Liver (tissue), 9 donors: ENCODE data around the gene DNAI1. TPM values are rescaled to one million over a fixed set of nuclear protein-coding genes. Genes with fewer than 3 reads are reported as not detected.

Source experiments
- DNase-seq: peaks from one replicate; pipeline ENCODE4 v3.0.0-alpha.2; 2017; ENCODE audit warnings: low spot score
- H3K27ac ChIP-seq, 2 donors: one replicate each; pipeline ENCODE4 v1.7.0; 2013; ENCODE audit warnings: inconsistent platforms in 2 of 2, low read length in 2 of 2, control low read depth in 1 of 2, low read depth in 1 of 2, mild to moderate bottlenecking in 1 of 2
- H3K27me3 ChIP-seq, 4 donors: one replicate each; pipeline versions ENCODE4 v1.6.1 to v1.7.0; 2013; ENCODE audit warnings: low read length in 3 of 4, inconsistent platforms in 1 of 4, mild to moderate bottlenecking in 1 of 4, moderate library complexity in 1 of 4; ENCODE audit not compliant: control insufficient read depth in 4 of 4, insufficient read depth in 4 of 4
- H3K36me3 ChIP-seq, 4 donors: one replicate each; pipeline versions ENCODE4 v1.6.1 to v1.7.0; 2013; ENCODE audit warnings: low read length in 3 of 4, mild to moderate bottlenecking in 3 of 4, low read depth in 1 of 4, moderate library complexity in 1 of 4; ENCODE audit not compliant: control insufficient read depth in 4 of 4, insufficient read depth in 3 of 4
- H3K4me1 ChIP-seq, 4 donors: one replicate each; pipeline versions ENCODE4 v1.6.1 to v1.7.0; 2013; ENCODE audit warnings: low read length in 3 of 4, mild to moderate bottlenecking in 3 of 4, moderate library complexity in 1 of 4; ENCODE audit not compliant: control insufficient read depth in 4 of 4, insufficient read depth in 4 of 4
- H3K4me3 ChIP-seq, 3 donors: one replicate each; pipeline versions ENCODE4 v1.6.1 to v1.7.0; 2013; ENCODE audit warnings: low read length in 3 of 3, control low read depth in 1 of 3, low read depth in 1 of 3, mild to moderate bottlenecking in 1 of 3
- H3K9ac ChIP-seq, 2 donors: one replicate each; pipeline ENCODE4 v1.7.0; 2013; ENCODE audit warnings: low read length in 2 of 2, mild to moderate bottlenecking in 2 of 2, moderate library complexity in 2 of 2, control low read depth in 1 of 2, low read depth in 1 of 2
- H3K9me3 ChIP-seq, 4 donors: one replicate each; pipeline versions ENCODE4 v1.6.1 to v1.7.0; 2013; ENCODE audit warnings: low read length in 3 of 4; ENCODE audit not compliant: control insufficient read depth in 4 of 4
- ATF3 ChIP-seq: IDR thresholded peaks from 2 replicates; pipeline ENCODE4 v1.6.1; 2016; ENCODE audit warnings: antibody characterized with exemption
- CTCF ChIP-seq: fragments of 150-350 bp; IDR thresholded peaks from 2 replicates; pipeline ENCODE4 v1.5.1; 2017; ENCODE audit warnings: improper control_type of control experiment, low read depth, low read length; ENCODE audit not compliant: missing input control
- EGR1 ChIP-seq, 2 donors: IDR thresholded peaks; 2 replicates each; pipeline ENCODE4 v1.6.1; 2016 to 2018; ENCODE audit warnings: antibody characterized with exemption in 2 of 2, low read depth in 2 of 2
- FOXA1 ChIP-seq: IDR thresholded peaks from 2 replicates; pipeline ENCODE4 v1.6.1; 2016; ENCODE audit warnings: antibody characterized with exemption
- FOXA2 ChIP-seq: IDR thresholded peaks from 2 replicates; pipeline ENCODE4 v1.6.1; 2016; ENCODE audit warnings: antibody characterized with exemption
- GABPA ChIP-seq, 2 donors: IDR thresholded peaks in 1 of 2; conservative IDR thresholded peaks in 1 of 2; 2 replicates each; pipeline ENCODE4 v1.6.1; 2016; ENCODE audit warnings: antibody characterized with exemption in 2 of 2, mild to moderate bottlenecking in 1 of 2, moderate library complexity in 1 of 2
- HNF4A ChIP-seq, 2 donors: conservative IDR thresholded peaks; 2 replicates each; pipeline ENCODE4 v1.6.1; 2016; ENCODE audit warnings: antibody characterized with exemption in 2 of 2, mild to moderate bottlenecking in 2 of 2
- HNF4G ChIP-seq: IDR thresholded peaks from 2 replicates; pipeline ENCODE4 v1.6.1; 2016; ENCODE audit warnings: antibody characterized with exemption
- JUND ChIP-seq, 2 donors: IDR thresholded peaks; 2 replicates each; pipeline ENCODE4 v1.6.1; 2016; ENCODE audit warnings: antibody characterized with exemption in 2 of 2
- MAX ChIP-seq: IDR thresholded peaks from 2 replicates; pipeline ENCODE4 v1.6.1; 2016; ENCODE audit warnings: antibody characterized with exemption
- NR2F2 ChIP-seq: IDR thresholded peaks from 2 replicates; pipeline ENCODE4 v1.6.1; 2016; ENCODE audit warnings: antibody characterized with exemption
- REST ChIP-seq: IDR thresholded peaks from 2 replicates; pipeline ENCODE4 v1.6.1; 2016; ENCODE audit warnings: antibody characterized with exemption, mild to moderate bottlenecking
- RXRA ChIP-seq, 2 donors: IDR thresholded peaks; 2 replicates each; pipeline ENCODE4 v1.6.1; 2017 to 2018; ENCODE audit warnings: antibody characterized with exemption in 2 of 2, mild to moderate bottlenecking in 1 of 2
- SP1 ChIP-seq: IDR thresholded peaks from 2 replicates; pipeline ENCODE4 v1.6.1; 2018; ENCODE audit warnings: antibody characterized with exemption, mild to moderate bottlenecking
- TAF1 ChIP-seq: conservative IDR thresholded peaks from 2 replicates; pipeline ENCODE4 v1.6.1; 2016; ENCODE audit warnings: antibody characterized with exemption, mild to moderate bottlenecking
- YY1 ChIP-seq: IDR thresholded peaks from 2 replicates; pipeline ENCODE4 v1.6.1; 2016; ENCODE audit warnings: antibody characterized with exemption, mild to moderate bottlenecking
- ZBTB33 ChIP-seq: IDR thresholded peaks from 2 replicates; pipeline ENCODE4 v1.6.1; 2016; ENCODE audit warnings: antibody characterized with exemption
- WGBS: extraction: QIAGEN DNeasy Blood & Tissue Kit; methylation state at CpG from one replicate; pipeline ENCODE4 v1.1.7; 2013; 5-methylcytosine and 5-hydroxymethylcytosine counted together
- polyA plus RNA-seq, 2 donors: library from polyadenylated mRNA; stranded (reverse) in 1 of 2; unstranded in 1 of 2; fragments of 200-250 nt in 1 of 2; fragments of >200 nt in 1 of 2; fragmentation: Nextera tagmentation in 1 of 2; extraction: Ambion mirVana in 1 of 2; gene quantifications; one replicate each; pipeline versions ENCODE4 v1.2.1 to v1.2.3, GENCODE V29; 2013 to 2015
- total RNA-seq, 2 donors: library from RNA; depleted of rRNA; stranded (reverse); fragments of >200 nt; gene quantifications; one replicate each; pipeline ENCODE4 v1.2.3, GENCODE V29; 2014
- donor health status: healthy.
- donor health status: healthy.
- donor health status: healthy.
- donor health status: healthy.
- donor health status: healthy.

DNAI1 gene
- total and polyA plus RNA-seq, 4 donors = not detected

- DNase-seq = no peak
- no peaks in the 10 kb centered on the region for H3K9me3 ChIP-seq
- H3K4me1 ChIP-seq = peaks cover 0 to 9% (median 4%) of the 10 kb centered on the region in 4 donors
- no peak overlapping the region for H3K4me3 ChIP-seq
- 96% methylated on average over 7 of the region's 7 CpGs for WGBS
- TF ChIP-seq REST = no peak
- no peak for TF ChIP-seq ZBTB33
- TF ChIP-seq SP1 = no peak
- no peak for TF ChIP-seq JUND (IDR thresholded peaks at IDR 0.05)
- TF ChIP-seq HNF4A (conservative IDR thresholded peaks at IDR 0.05) = no peak
- TF ChIP-seq TAF1 = no peak
- TF ChIP-seq GABPA (IDR thresholded peaks at IDR 0.05 in 1 of 2, conservative IDR thresholded peaks at IDR 0.05 in 1 of 2) = no peak
- no peak for TF ChIP-seq YY1
- TF ChIP-seq ATF3 = no peak
- no peak for TF ChIP-seq NR2F2
- no peak for TF ChIP-seq MAX
- TF ChIP-seq CTCF = no peak
- TF ChIP-seq FOXA1 = no peak
- TF ChIP-seq RXRA (IDR thresholded peaks at IDR 0.05) = no peak
- H3K27ac ChIP-seq = no peak overlapping the region
- H3K9ac ChIP-seq = no peak overlapping the region
- no peaks in the 10 kb centered on the region for H3K27me3 ChIP-seq
- H3K36me3 ChIP-seq = no peaks in the 10 kb centered on the region
These were observed 48.0 kb downstream of the DNAI1 start for GRCh38 chr9:34506623-34507022.

- no peaks in the 10 kb centered on the region for H3K27me3 ChIP-seq
- DNase-seq = no peak
- H3K36me3 ChIP-seq = no peaks in the 10 kb centered on the region
- no peaks in the 10 kb centered on the region for H3K9me3 ChIP-seq
- no peak overlapping the region for H3K9ac ChIP-seq
- H3K4me1 ChIP-seq = peaks cover 0 to 10% (median 6%) of the 10 kb centered on the region in 4 donors
- no peak overlapping the region for H3K27ac ChIP-seq
- WGBS = 88% methylated on average over 5 of the region's 5 CpGs
- H3K4me3 ChIP-seq = no peak overlapping the region
- no peak for TF ChIP-seq FOXA2
- no peak for TF ChIP-seq GABPA (IDR thresholded peaks at IDR 0.05 in 1 of 2, conservative IDR thresholded peaks at IDR 0.05 in 1 of 2)
- no peak for TF ChIP-seq YY1
- TF ChIP-seq NR2F2 = no peak
- no peak for TF ChIP-seq SP1
- no peak for TF ChIP-seq FOXA1
- TF ChIP-seq RXRA (IDR thresholded peaks at IDR 0.05) = no peak
- TF ChIP-seq TAF1 = no peak
- no peak for TF ChIP-seq HNF4A (conservative IDR thresholded peaks at IDR 0.05)
- TF ChIP-seq HNF4G = no peak
- TF ChIP-seq JUND (IDR thresholded peaks at IDR 0.05) = no peak
- TF ChIP-seq MAX = no peak
- no peak for TF ChIP-seq ATF3
- TF ChIP-seq EGR1 (IDR thresholded peaks at IDR 0.05; ENCODE audit: low read depth in 2 of 2) = no peak
- no peak for TF ChIP-seq ZBTB33
These were observed 49.0 kb downstream of the DNAI1 start for GRCh38 chr9:34507556-34507955.
